SW480 (cell line): Measurements from ENCODE around the gene OR8H2.
"Not testable (repeated sequence)": the region's sequence is repeated elsewhere in the genome, so short reads cannot be mapped to it uniquely, and the experiment has no call there.

ENCODE experiments used
- DNase-seq: peaks from one replicate; pipeline ENCODE4 v3.0.0-alpha.2; 2016; ENCODE audit warnings: low spot score

Gene OR8H2, protein sequence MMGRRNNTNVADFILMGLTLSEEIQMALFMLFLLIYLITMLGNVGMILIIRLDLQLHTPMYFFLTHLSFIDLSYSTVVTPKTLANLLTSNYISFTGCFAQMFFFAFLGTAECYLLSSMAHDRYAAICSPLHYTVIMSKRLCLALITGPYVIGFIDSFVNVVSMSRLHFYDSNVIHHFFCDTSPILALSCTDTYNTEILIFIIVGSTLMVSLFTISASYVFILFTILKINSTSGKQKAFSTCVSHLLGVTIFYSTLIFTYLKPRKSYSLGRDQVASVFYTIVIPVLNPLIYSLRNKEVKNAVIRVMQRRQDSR

DNA sequence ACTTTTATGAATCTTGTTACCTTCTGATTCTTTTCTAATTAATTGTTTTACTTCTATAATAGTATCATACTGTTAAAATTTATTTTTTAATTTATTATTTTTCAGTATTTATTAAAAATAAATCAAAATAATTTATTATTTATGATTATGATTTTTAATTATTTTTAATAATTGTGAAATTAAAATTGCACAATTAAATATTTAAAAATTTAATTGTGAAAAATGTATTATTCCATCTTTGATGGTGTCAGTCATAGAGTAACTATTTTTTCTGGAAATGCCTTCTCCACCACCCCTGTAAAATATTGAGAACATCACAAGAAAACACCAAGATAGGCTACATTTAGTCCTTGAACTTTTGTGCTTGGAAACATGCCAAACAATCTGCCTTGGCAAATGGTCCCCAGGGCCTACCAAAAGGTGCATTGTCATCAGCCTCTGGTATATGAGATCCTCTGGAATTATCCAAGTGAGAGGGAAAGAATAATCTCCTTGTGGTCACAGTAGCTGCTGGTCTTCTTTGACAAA lies at the start of gene OR8H2:
Gene OR8H2 (plus strand): TSS at position 478 of the 528 bp plus-strand sequence. CDS start 1,356 bp downstream, outside the sequence.
- no peak for DNase-seq

DNA sequence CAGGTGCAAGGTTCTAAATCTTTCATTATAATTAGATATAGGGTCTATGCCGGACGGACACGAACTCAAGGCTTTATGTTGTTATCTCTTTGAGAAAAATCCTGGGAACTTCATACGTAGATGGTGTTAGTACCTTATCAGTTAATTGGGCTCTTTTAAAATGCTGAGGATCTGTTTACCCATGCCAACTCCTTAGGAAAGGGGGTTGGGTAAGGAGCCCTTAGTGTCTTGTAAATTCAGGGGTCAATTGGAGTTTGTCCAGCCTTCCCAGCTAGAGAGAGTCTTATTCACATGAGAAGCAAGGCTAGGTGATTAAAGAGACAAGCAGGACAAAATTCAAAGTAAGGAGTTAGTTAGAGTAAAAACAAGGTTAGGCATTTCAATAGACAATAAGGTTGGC lies 47.1 kb upstream of the OR8H2 start:
- not testable (repeated sequence) for DNase-seq

DNA sequence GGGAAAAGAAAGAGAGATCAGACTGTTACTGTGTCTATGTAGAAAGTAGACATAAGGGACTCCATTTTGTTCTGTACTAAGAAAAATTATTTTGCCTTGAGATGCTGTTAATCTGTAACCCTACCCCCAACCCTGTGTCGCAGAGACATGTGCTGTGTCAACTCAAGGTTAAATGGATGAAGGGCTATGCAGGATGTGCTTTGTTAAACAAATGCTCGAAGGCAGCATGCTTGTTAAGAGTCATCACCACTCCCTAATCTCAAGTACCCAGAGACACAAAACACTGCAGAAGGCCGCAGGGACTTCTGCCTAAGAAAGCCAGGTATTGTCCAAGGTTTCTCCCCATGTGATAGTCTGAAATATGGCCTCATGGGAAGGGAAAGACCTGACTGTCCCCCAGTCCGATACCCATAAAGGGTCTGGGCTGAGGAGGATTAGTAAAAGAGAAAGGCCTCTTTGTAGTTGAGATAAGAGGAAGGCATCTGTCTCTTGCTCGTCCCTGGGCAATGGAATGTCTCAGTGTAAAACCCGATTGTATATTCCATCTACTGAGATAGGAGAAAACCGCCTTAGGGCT lies 45.7 kb upstream of the OR8H2 start:
- DNase-seq: not testable (repeated sequence)

DNA sequence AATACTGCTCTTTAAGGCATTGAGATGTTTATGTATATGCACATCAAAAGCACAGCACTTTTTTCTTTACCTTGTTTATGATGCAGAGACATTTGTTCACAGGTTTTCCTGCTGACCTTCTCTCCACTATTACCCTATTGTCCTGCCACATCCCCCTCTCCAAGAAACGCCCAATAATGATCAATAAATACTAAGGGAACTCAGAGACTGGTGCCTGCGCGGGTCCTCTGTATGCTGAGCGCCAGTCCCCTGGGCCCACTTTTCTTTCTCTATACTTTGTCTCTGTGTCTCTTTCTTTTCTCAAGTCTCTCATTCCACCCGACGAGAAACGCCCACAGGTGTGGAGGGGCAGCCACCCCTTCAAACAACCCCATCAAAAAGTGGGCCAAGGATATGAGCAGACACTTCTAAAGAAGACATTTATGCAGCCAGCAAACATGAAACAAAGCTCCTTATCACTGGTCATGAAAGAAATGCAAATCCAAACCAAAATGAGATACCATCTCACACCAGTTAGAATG lies 45.2 kb upstream of the OR8H2 start:
- not testable (repeated sequence) for DNase-seq

DNA sequence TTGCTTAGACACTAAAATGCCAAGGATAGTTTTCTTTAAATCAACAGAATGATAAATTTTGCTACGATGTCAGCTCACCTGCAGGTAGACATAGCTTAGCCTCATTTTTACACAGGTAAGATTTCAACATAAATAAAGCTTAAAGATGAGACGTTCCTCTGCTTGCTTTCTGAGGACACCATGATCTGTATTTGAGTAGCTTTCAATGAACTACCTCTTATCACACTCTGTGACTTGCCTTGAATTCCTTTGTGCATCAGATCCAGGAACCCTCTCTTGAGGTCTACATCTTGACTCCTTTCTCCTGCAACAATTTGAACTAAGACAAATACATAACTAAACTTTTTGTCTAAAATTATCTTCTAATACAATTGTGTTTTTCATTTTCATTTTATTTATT lies 36.5 kb upstream of the OR8H2 start:
- no peak for DNase-seq

DNA sequence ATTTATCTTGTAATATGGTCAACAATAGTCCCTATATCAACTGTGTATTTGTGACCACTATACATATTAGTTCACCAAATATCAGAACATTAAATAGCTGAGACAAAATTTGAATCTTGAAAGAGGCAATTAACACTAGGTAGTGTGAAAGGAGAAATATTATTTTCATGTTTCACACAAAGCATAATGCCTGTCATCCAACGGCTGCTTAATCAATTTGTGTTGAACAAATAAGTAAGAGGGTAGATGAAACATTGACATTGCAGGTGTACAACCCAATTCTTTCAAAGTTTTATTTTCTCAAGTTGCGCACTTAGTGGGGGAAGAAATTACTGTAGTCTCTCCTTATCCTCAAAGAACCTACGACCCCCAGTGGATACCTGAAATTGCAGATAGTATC lies 13.8 kb upstream of the OR8H2 start:
- no peak for DNase-seq

DNA sequence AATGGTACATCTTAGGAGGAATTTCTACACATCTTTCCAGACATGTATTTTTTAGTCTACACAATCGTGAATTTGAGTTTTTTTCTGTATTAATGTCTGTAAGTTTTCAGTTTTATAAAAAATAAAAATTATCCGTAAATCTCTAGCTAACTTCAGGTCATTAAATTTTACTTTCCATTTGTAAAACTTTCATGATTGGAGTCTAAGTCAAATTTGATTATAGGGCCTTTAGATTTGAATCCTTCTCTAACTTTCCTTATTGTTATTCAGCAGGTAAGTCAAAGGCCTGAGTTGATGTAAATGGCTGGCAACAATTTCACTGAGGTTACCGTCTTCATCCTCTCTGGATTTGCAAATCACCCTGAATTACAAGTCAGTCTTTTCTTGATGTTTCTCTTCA lies 10.5 kb upstream of the OR8H2 start, which contains the start of gene OR8I2:
Gene OR8I2 (plus strand): TSS at position 301 of the 400 bp plus-strand sequence. CDS start 0 bp downstream, at position 301.
- no peak for DNase-seq

DNA sequence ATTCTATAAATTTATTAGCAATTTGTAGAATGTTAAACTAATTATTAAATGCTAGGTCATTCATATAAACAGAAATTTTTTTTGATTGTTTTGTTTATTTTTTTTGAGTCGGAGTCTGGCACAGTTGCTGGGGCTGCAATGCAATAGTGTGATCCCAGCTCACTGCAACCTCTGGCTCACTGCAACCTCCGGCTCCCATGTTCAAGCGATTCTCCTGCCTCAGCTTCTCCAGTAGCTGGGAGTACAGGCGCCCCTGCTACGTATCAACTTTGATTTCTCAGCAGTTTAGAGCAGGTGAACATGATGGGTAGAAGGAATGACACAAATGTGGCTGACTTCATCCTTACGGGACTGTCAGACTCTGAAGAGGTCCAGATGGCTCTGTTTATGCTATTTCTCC lies 18.6 kb downstream of the OR8H2 start, which contains the start of gene OR8H3:
Gene OR8H3 (plus strand): TSS at position 301 of the 400 bp plus-strand sequence. CDS start 0 bp downstream, at position 301.
- DNase-seq: no peak

DNA sequence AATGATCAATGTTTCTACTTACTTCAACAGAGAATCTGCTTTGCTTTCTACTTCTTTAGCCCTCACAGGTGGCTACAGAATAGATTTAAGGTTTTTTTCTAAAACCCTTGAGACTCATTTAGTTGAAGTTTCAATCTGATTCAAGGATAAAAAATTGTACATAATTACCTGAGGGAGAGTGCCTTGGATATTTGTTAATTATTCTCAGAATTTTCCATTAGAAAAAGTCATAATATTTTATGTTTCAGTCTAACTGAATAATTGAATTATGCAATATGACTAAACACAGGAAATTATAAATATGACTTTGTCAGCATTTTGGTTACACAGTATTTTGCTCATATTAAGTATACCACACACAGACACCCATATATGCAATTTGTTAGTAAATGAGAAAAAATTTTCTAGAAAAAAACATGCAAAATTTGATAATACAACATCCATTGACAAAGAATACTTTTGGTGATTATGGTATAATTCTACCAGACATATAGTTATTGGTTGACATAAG lies 36.7 kb downstream of the OR8H2 start, which contains the start of gene OR8J3:
Gene OR8J3 (minus strand): TSS at position 51 of the 511 bp plus-strand sequence. CDS start 2,483 bp downstream, outside the sequence.
- no peak for DNase-seq

DNA sequence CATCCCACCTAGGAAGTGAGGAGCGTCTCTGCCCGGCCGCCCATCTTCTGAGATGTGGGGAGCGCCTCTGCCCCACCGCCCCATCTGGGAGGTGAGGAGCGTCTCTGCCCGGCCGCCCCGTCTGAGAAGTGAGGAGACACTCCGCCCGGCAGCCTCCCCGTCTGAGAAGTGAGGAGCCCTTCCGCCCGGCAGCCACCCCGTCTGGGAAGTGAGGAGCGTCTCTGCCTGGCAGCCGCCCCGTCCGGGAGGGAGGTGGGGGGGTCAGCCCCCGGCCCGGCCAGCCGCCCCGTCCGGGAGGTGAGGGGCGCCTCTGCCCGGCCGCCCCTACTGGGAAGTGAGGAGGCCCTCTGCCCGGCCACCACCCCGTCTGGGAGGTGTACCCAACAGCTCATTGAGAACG lies 40.2 kb downstream of the OR8H2 start:
- DNase-seq: not testable (repeated sequence)

DNA sequence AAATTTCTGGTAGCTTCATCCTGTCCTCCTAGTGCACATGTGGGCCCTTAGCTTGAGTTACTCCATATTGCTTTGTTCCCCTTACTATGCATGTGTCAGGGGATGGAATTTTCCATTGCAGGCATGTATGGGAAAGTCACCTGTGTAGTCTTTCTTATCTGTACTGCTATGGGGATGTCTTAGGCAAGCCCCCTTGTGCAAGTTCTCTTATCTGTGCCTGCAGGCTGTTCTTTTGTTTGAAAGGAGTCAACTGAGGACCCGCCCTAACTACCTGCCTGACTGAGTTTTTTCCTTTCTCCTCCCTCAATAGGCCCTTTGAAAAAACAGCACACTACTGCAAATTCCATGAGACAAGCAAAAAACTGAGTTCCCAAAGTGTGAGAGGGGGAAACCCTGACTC lies 47.9 kb downstream of the OR8H2 start:
- DNase-seq: no peak

DNA sequence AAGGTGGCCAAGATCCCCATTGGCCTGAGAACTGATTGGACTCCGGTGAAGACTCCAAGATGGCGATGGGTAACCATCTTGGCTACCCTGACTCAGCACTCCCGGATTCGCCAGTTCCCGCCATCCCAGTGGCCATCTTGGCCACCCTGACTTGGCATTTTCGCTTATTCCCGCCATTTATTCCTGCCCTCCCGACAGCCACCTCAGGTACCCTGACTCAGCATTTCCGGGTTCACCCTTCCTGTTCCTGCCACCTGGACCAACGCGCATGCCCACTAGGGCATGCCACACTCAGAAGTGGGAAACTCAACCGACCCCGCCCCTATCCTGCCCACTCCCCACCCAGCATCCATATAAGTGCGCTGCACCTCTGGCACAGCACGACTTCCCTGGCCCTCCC lies 48.8 kb downstream of the OR8H2 start:
- no peak for DNase-seq
